Uterus (tissue), 4 donors: ENCODE measurements around the gene RBM38. TPM values are rescaled to one million over a fixed set of nuclear protein-coding genes. Genes with fewer than 3 reads are reported as not detected.
"Not testable (repeated sequence)": the region's sequence is repeated elsewhere in the genome, so short reads cannot be mapped to it uniquely, and the experiment has no call there.

Experiments used
- DNase-seq, 2 donors: peaks; one replicate each; pipeline ENCODE4 v3.0.0-alpha.2; 2019 to 2020
- H3K27ac ChIP-seq, 2 donors: fragments of 200-600 bp; sonication (generic); 1 replicate in 1 of 2; 2 replicates in 1 of 2; pipeline ENCODE4 v1.5.1; 2016 to 2018
- H3K27me3 ChIP-seq, 2 donors: fragments of 200-600 bp; sonication (generic); one replicate each; pipeline ENCODE4 v1.5.1; 2018 to 2019; ENCODE audit warnings: control low read depth in 1 of 2
- H3K36me3 ChIP-seq, 2 donors: fragments of 200-600 bp; sonication (generic); one replicate each; pipeline ENCODE4 v1.5.1; 2019; ENCODE audit warnings: control low read depth in 1 of 2
- H3K4me1 ChIP-seq, 2 donors: fragments of 200-600 bp; sonication (generic); one replicate each; pipeline ENCODE4 v1.5.1; 2018 to 2019; ENCODE audit warnings: control low read depth in 1 of 2
- H3K4me3 ChIP-seq, 2 donors: fragments of 200-600 bp; sonication (generic); 1 replicate in 1 of 2; 2 replicates in 1 of 2; pipeline ENCODE4 v1.5.1; 2018 to 2019; ENCODE audit warnings: mild to moderate bottlenecking in 1 of 2
- H3K9me3 ChIP-seq, 2 donors: fragments of 200-600 bp; sonication (generic); one replicate each; pipeline ENCODE4 v1.5.1; 2019; ENCODE audit warnings: control low read depth in 1 of 2
- CTCF ChIP-seq, 4 experiments: fragments of 200-600 bp in 2 of 4; fragments of 450-650 bp in 2 of 4; sonication (generic) in 2 of 4; IDR thresholded peaks; one replicate each; pipeline ENCODE4 v1.5.1; 2016 to 2019; ENCODE audit warnings: antibody characterized with exemption in 4 of 4, mild to moderate bottlenecking in 2 of 4, moderate library complexity in 1 of 4
- POLR2A ChIP-seq, 2 donors: fragments of 450-650 bp; IDR thresholded peaks; one replicate each; pipeline ENCODE4 v1.6.1; 2016; ENCODE audit warnings: antibody characterized with exemption in 2 of 2, mild to moderate bottlenecking in 1 of 2, moderate library complexity in 1 of 2
- intact Hi-C: fragments of 100-400 bp; cut with DNase I; formaldehyde crosslinking; loops from one replicate; pipeline ENCODE4 v1.15.1; 2023; ENCODE audit warnings: low total_unique reads
- total RNA-seq, 4 donors: library from RNA; depleted of rRNA in 3 of 4; stranded (reverse); fragments of >200 nt in 3 of 4; gene quantifications; one replicate each; pipeline versions ENCODE4 v1.1.0 to v1.2.4, GENCODE V29; 2014 to 2023
- donor health status: DM: yes; HTN: yes; CAD: no.

The RBM38 gene
- total RNA-seq, 4 donors from 2014 or later = 1.2 to 48.6 (median 8.8) TPM

GRCh38 chr20:57426831-57427230 lies 35.6 kb downstream of the RBM38 start:
- H3K36me3 ChIP-seq = no peaks in the 10 kb centered on the region
- TF ChIP-seq POLR2A (IDR thresholded peaks at IDR 0.05) = no peak
- TF ChIP-seq CTCF (IDR thresholded peaks at IDR 0.05) = no peak
- H3K4me3 ChIP-seq = no peak overlapping the region
- no peaks in the 10 kb centered on the region for H3K27me3 ChIP-seq
- intact Hi-C loops = no loop called here
- H3K27ac ChIP-seq = no peak overlapping the region
- no peaks in the 10 kb centered on the region for H3K9me3 ChIP-seq
- DNase-seq = no peak
- H3K4me1 ChIP-seq = no peaks in the 10 kb centered on the region

- DNase-seq = no peak
Measured at GRCh38 chr20:57428324-57429158, 37.3 kb downstream of the RBM38 start.

GRCh38 chr20:57429159-57429496 lies 37.9 kb downstream of the RBM38 start:
- H3K4me3 ChIP-seq = no peak overlapping the region
- no peak for TF ChIP-seq POLR2A (IDR thresholded peaks at IDR 0.05)
- no peak for TF ChIP-seq CTCF (IDR thresholded peaks at IDR 0.05)
- intact Hi-C loops = no loop called here
- no peaks in the 10 kb centered on the region for H3K4me1 ChIP-seq
- H3K36me3 ChIP-seq = no peaks in the 10 kb centered on the region
- H3K27ac ChIP-seq = no peak overlapping the region
- H3K9me3 ChIP-seq = no peaks in the 10 kb centered on the region
- H3K27me3 ChIP-seq = no peaks in the 10 kb centered on the region
- DNase-seq = no peak

More at GRCh38 chr20:57428324-57429158, 37.3 kb downstream of the RBM38 start:
- intact Hi-C loops = no loop called here
- TF ChIP-seq POLR2A (IDR thresholded peaks at IDR 0.05) (no peak), CTCF (IDR thresholded peaks at IDR 0.05) (no peak)
- no peak overlapping the region for H3K27ac ChIP-seq
- H3K4me1 ChIP-seq = no peaks in the 10 kb centered on the region
- no peaks in the 10 kb centered on the region for H3K36me3 ChIP-seq
- H3K4me3 ChIP-seq = no peak overlapping the region
- H3K27me3 ChIP-seq = no peaks in the 10 kb centered on the region
- no peaks in the 10 kb centered on the region for H3K9me3 ChIP-seq

GRCh38 chr20:57429580-57430200 lies 38.5 kb downstream of the RBM38 start:
- Histone ChIP-seq H3K36me3 (no peaks in the 10 kb centered on the region), H3K9me3 (no peaks in the 10 kb centered on the region), H3K27ac (no peak overlapping the region), H3K4me3 (no peak overlapping the region), H3K27me3 (no peaks in the 10 kb centered on the region), H3K4me1 (no peaks in the 10 kb centered on the region)
- TF ChIP-seq POLR2A (IDR thresholded peaks at IDR 0.05) (no peak), CTCF (IDR thresholded peaks at IDR 0.05) (no peak)
- no peak for DNase-seq
- intact Hi-C loops = no loop called here

GRCh38 chr20:57430201-57430596 lies 39.0 kb downstream of the RBM38 start:
- H3K27me3 ChIP-seq, H3K4me1 ChIP-seq, H3K4me3 ChIP-seq, H3K27ac ChIP-seq, H3K9me3 ChIP-seq, DNase-seq, H3K36me3 ChIP-seq, intact Hi-C loops: not testable (repeated sequence)
